SK-N-MC (cell line): Measurements from ENCODE around the gene TRIM41.

Experiments used
- DNase-seq: peaks from one replicate; pipeline ENCODE4 v3.0.0-alpha.2; 2011; ENCODE audit warnings: low read depth, low spot score
- H3K27ac ChIP-seq: fragments of 200-600 bp; sonication (generic); 2 replicates; pipeline ENCODE4 v1.5.1; 2016; ENCODE audit warnings: mixed run types
- H3K36me3 ChIP-seq: fragments of 200-600 bp; sonication (generic); 2 replicates; pipeline ENCODE4 v1.6.1; 2017; ENCODE audit warnings: antibody characterized with exemption, low read length, mixed read lengths; ENCODE audit not compliant: insufficient read depth
- H3K4me3 ChIP-seq: fragments of 200-600 bp; sonication (generic); 2 replicates; pipeline ENCODE4 v1.5.1; 2016
- H3K9ac ChIP-seq: fragments of 200-600 bp; sonication (generic); 2 replicates; pipeline ENCODE4 v1.8.0; 2017; ENCODE audit warnings: mixed run types, mixed read lengths; ENCODE audit not compliant: insufficient read length
- H3K9me3 ChIP-seq: fragments of 200-600 bp; sonication (generic); 2 replicates; pipeline ENCODE4 v1.6.1; 2017; ENCODE audit warnings: low read depth, mild to moderate bottlenecking, antibody characterized with exemption, low read length, moderate library complexity, mixed read lengths
- EZH2 ChIP-seq: fragments of 200-600 bp; sonication (generic); IDR thresholded peaks from one replicate; pipeline ENCODE4 v1.6.1; 2017; ENCODE audit warnings: antibody characterized with exemption
- FOXP2 ChIP-seq: optimal IDR thresholded peaks from 2 replicates; pipeline ENCODE3; 2011; ENCODE audit warnings: mild to moderate bottlenecking, moderate library complexity; ENCODE audit not compliant: insufficient read depth; ENCODE audit errors: extremely low read length, control extremely low read depth
- POLR2AphosphoS5 ChIP-seq: IDR thresholded peaks from 2 replicates; pipeline ENCODE4 v1.6.1; 2012; ENCODE audit warnings: mild to moderate bottlenecking, low read depth, low read length, borderline replicate concordance

Gene TRIM41

DNA sequence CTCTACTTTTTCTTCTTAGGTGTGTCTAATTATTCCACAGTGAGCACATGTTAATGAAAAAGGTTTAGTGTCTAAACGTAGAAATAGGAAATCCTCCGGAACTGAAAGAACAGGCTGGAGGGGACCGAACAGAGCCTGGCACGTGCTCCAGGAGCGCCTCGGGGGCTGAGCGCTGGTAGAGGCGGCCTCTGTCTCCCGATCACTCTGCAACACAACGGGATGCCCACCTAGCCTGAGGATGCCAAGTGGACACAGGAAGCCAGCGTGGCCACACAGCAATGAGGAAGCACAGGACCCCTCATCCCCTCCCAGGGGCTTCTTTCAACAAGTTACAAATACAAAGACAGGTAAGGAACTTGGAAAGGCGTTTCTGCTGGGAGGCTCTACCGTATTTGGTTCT lies 37.5 kb upstream of the TRIM41 start:
- Histone ChIP-seq H3K36me3 (no peaks in the 10 kb centered on the region), H3K9ac (no peak overlapping the region), H3K4me3 (no peak overlapping the region), H3K9me3 (no peaks in the 10 kb centered on the region), H3K27ac (no peak overlapping the region)
- TF ChIP-seq FOXP2, result no peak
- TF ChIP-seq EZH2, result no peak
- no peak for TF ChIP-seq POLR2AphosphoS5
- no peak for DNase-seq

- no peak for DNase-seq
- no peaks in the 10 kb centered on the region for H3K9me3 ChIP-seq
- H3K36me3 ChIP-seq, result no peaks in the 10 kb centered on the region
- H3K4me3 ChIP-seq, result no peak overlapping the region
- TF ChIP-seq POLR2AphosphoS5 (no peak), EZH2 (no peak)
- H3K9ac ChIP-seq, result no peak overlapping the region
- no peak overlapping the region for H3K27ac ChIP-seq
These were observed 37.1 kb upstream of the TRIM41 start for GRCh38 chr5:181186022-181186421.

GRCh38 chr5:181186986-181187499 lies 36.0 kb upstream of the TRIM41 start:
- TF ChIP-seq FOXP2, result no peak
- no peak for TF ChIP-seq POLR2AphosphoS5
- TF ChIP-seq EZH2, result no peak
- peak overlapping the region; percentile 100 for H3K4me3 ChIP-seq
- H3K9ac ChIP-seq, result peak overlapping the region; percentile 60
- H3K36me3 ChIP-seq, result no peaks in the 10 kb centered on the region
- no peak for DNase-seq
- no peak overlapping the region; the same call in 1 of the 2 replicates for H3K27ac ChIP-seq
- H3K9me3 ChIP-seq, result no peaks in the 10 kb centered on the region

DNA sequence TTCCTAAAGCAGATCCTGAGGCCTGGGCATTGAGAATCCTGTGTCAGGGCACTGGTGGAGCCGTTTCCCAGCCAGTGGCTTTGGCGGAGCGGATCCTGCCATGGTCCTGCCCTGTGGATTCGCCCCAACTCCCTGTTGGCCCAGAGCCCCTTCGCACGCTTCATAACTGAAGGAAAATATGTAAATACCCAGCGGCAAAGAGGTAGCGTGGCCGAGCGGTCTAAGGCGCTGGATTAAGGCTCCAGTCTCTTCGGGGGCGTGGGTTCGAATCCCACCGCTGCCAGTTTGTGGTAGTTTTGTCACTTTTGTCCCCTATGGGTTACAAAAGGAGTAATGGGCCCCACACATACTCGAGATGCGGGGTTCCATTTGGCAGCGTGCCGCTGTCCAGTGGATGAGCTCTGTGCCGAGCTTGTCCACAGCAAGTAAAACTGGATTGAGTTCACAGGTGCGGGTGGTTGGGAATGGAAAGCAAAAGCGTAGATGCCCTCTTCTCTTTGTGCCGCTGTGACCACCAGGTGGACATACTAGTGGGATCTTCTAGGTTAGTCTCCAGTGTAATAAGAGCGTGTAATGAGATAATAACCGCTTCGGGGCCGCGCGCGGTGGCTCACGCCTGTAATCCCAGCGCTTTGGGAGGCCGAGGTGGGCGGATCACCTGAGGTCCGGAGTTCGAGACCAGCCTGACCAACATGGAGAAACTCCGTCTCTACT lies 35.4 kb upstream of the TRIM41 start:
- peak overlapping the region; percentile 60 for H3K9ac ChIP-seq
- H3K36me3 ChIP-seq, result no peaks in the 10 kb centered on the region
- TF ChIP-seq EZH2 (no peak), POLR2AphosphoS5 (peak; percentile 17; the same call in 1 of the 2 replicates)
- H3K4me3 ChIP-seq, result peak overlapping the region; percentile 100
- peak overlapping the region; percentile 36; the same call in 1 of the 2 replicates for H3K27ac ChIP-seq
- H3K9me3 ChIP-seq, result no peaks in the 10 kb centered on the region
- no peak for DNase-seq

DNA sequence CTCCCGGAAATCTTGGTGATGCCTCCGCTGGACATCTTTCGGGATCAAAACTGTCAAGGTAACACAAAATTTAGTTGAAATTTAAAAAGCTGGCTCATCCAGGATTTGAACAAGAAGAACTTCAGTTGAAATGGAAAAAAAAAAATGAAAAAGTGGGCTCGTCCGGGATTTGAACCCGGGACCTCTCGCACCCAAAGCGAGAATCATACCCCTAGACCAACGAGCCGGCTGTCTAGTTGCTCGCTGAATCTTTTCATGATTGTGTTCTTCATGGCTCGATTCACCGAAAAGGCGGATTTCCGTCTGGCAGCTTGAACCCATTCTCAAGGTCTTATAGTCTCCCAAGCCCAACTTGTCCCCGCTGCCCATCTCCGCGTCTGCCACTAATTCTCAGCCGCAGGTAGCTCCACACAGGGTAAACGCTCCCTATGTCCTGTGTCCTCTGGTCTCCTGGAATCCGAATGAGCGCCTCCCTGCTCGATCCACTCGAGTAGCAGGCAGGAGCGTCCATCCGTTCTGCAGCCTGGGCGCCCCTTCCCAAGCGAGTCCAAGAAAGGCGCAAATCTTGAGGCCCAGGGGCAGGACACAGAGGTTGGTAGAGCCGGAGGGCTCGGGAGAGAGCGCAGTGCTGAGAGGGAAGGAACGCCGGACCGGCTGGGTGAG lies 34.2 kb upstream of the TRIM41 start:
- DNase-seq, result no peak
- peak overlapping the region; percentile 78 for H3K9ac ChIP-seq
- no peaks in the 10 kb centered on the region for H3K9me3 ChIP-seq
- peak overlapping the region; percentile 92 for H3K27ac ChIP-seq
- H3K36me3 ChIP-seq, result no peaks in the 10 kb centered on the region
- TF ChIP-seq POLR2AphosphoS5 (no peak), FOXP2 (peak; percentile 27)
- peak overlapping the region; percentile 100 for H3K4me3 ChIP-seq

DNA sequence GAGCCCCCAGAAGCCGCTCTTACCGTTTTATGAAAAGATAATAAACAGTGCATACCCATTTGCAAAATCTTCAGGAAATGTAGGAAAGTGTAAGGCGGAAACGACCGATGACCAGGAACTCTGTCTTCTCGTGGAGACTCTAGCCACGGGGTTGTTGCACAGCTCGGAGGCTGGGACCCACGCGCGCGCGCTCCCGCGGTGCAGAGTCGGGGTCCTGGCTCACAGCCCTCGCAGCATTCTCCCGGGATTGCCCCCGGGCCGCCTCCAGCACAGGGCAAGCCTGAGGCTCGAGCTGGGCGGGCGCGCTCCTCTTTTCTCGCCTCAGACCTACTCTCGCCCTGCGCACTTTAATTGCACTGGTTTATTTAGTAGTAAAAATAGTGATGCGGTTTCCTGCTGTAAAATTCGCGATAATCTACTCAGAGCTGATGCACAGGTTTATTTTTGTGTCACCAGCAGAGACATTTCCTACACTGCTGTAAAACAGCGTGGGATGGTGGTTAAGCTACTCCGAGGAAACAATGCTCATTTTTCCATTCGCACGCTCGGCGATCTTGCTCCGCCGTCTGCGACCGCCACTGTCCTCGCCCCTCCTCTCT lies 33.6 kb upstream of the TRIM41 start:
- no peaks in the 10 kb centered on the region for H3K36me3 ChIP-seq
- H3K9me3 ChIP-seq, result no peaks in the 10 kb centered on the region
- H3K9ac ChIP-seq, result peak overlapping the region; percentile 77
- no peak for TF ChIP-seq EZH2
- TF ChIP-seq POLR2AphosphoS5, result no peak
- TF ChIP-seq FOXP2, result no peak
- no peak overlapping the region for H3K27ac ChIP-seq
- no peak for DNase-seq
- H3K4me3 ChIP-seq, result peak overlapping the region; percentile 100

GRCh38 chr5:181189962-181190710 lies 32.9 kb upstream of the TRIM41 start:
- no peak for DNase-seq
- no peaks in the 10 kb centered on the region for H3K36me3 ChIP-seq
- peak overlapping the region; percentile 83 for H3K9ac ChIP-seq
- no peaks in the 10 kb centered on the region for H3K9me3 ChIP-seq
- H3K4me3 ChIP-seq, result peak overlapping the region; percentile 100
- no peak overlapping the region for H3K27ac ChIP-seq
- TF ChIP-seq FOXP2 (no peak), EZH2 (no peak), POLR2AphosphoS5 (no peak)
